Effector CD4-positive, alpha-beta T cell (primary cell): ENCODE data around the gene BAIAP3.
"Not testable (repeated sequence)": the region's sequence is repeated elsewhere in the genome, so short reads cannot be mapped to it uniquely, and the experiment has no call there.

ENCODE experiments used
- DNase-seq: peaks from one replicate; pipeline ENCODE4 v3.0.0-alpha.2; 2020
- total RNA-seq: gene quantifications from one replicate; lab custom pipeline; 2026; lab: John Stamatoyannopoulos, UW

BAIAP3 gene
- total RNA-seq: 15.8 reads per million, percentile 41 among the genes with 10 or more reads in this experiment

GRCh38 chr16:1333149-1333812 is at the start of gene BAIAP3:
Gene BAIAP3 (plus strand): TSS chr16:1333645. CDS start chr16:1338550, 4,905 bp downstream.
- DNase-seq: peak; percentile 39

- DNase-seq: no peak
These were observed 49.3 kb upstream of the BAIAP3 start for GRCh38 chr16:1283996-1284616.

- DNase-seq: no peak
These were observed 47.6 kb upstream of the BAIAP3 start for GRCh38 chr16:1285669-1286512.

GRCh38 chr16:1286513-1287094 is 46.8 kb upstream of the BAIAP3 start:
- no peak for DNase-seq

- DNase-seq: no peak
These were observed 45.3 kb upstream of the BAIAP3 start for GRCh38 chr16:1287982-1288670.

GRCh38 chr16:1288813-1289476 is 44.5 kb upstream of the BAIAP3 start:
- no peak for DNase-seq

- no peak for DNase-seq
These were observed 44.0 kb upstream of the BAIAP3 start for GRCh38 chr16:1289477-1289866.

- DNase-seq: no peak
These were observed 43.4 kb upstream of the BAIAP3 start for GRCh38 chr16:1290063-1290501.

- no peak for DNase-seq
These were observed 42.4 kb upstream of the BAIAP3 start for GRCh38 chr16:1290860-1291575.

GRCh38 chr16:1291576-1291974 is 41.9 kb upstream of the BAIAP3 start:
- no peak for DNase-seq

GRCh38 chr16:1292208-1292607 is 41.2 kb upstream of the BAIAP3 start:
- not testable (repeated sequence) for DNase-seq

- not testable (repeated sequence) for DNase-seq
These were observed 40.6 kb upstream of the BAIAP3 start for GRCh38 chr16:1292808-1293207.

GRCh38 chr16:1293921-1294656 is 39.4 kb upstream of the BAIAP3 start:
- DNase-seq: no peak

GRCh38 chr16:1295465-1295864 is 38.0 kb upstream of the BAIAP3 start:
- DNase-seq: no peak

- not testable (repeated sequence) for DNase-seq
These were observed 36.8 kb upstream of the BAIAP3 start for GRCh38 chr16:1296688-1297017.

- no peak for DNase-seq
These were observed 36.3 kb upstream of the BAIAP3 start for GRCh38 chr16:1297018-1297696.

GRCh38 chr16:1298406-1298805 is 35.0 kb upstream of the BAIAP3 start:
- DNase-seq: no peak

GRCh38 chr16:1299012-1299867 is 34.2 kb upstream of the BAIAP3 start:
- DNase-seq: no peak

GRCh38 chr16:1299868-1300203 is 33.6 kb upstream of the BAIAP3 start:
- DNase-seq: no peak
